Progenitor cell of endocrine pancreas (in vitro differentiated cells): Measurements from ENCODE around the gene ACHE. TPM values are rescaled to one million over a fixed set of nuclear protein-coding genes. Genes with fewer than 3 reads are reported as not detected.

Experiments used
- DNase-seq: peaks from one replicate; pipeline ENCODE4 v3.0.0; 2021; ENCODE audit warnings: low spot score; ENCODE audit not compliant: unreplicated experiment
- H3K27ac Mint-ChIP-seq: 2 replicates; pipeline ENCODE4 v1.8.0; 2021; ENCODE audit warnings: mild to moderate bottlenecking, moderate library complexity, mixed read lengths
- H3K27me3 Mint-ChIP-seq: 2 replicates; pipeline ENCODE4 v1.8.0; 2021; ENCODE audit warnings: mixed read lengths
- H3K36me3 Mint-ChIP-seq: 2 replicates; pipeline ENCODE4 v1.8.0; 2022; ENCODE audit warnings: mixed read lengths; ENCODE audit not compliant: insufficient read depth
- H3K4me1 Mint-ChIP-seq: 2 replicates; pipeline ENCODE4 v1.8.0; 2021; ENCODE audit warnings: low read depth, mixed read lengths
- H3K4me3 Mint-ChIP-seq: 2 replicates; pipeline ENCODE4 v1.8.0; 2021; ENCODE audit warnings: low read depth, mild to moderate bottlenecking, moderate library complexity, mixed read lengths
- H3K9me3 Mint-ChIP-seq: 2 replicates; pipeline ENCODE4 v1.8.0; 2021; ENCODE audit warnings: low read depth, mixed read lengths
- total RNA-seq: library from RNA; stranded (reverse); gene quantifications from 2 replicates; pipeline ENCODE4 v1.2.1, GENCODE V29; 2021
- TF ChIP-seq, protein P1 (sequence below): fragments of 200-600 bp; sonication (generic); IDR thresholded peaks from one replicate; pipeline ENCODE4 v1.5.0; 2021; ENCODE audit warnings: antibody characterized with exemption, mild to moderate bottlenecking; ENCODE audit not compliant: unreplicated experiment

Gene ACHE
- total RNA-seq, 1 donor from 2014 or later, result 4.0 TPM

DNA sequence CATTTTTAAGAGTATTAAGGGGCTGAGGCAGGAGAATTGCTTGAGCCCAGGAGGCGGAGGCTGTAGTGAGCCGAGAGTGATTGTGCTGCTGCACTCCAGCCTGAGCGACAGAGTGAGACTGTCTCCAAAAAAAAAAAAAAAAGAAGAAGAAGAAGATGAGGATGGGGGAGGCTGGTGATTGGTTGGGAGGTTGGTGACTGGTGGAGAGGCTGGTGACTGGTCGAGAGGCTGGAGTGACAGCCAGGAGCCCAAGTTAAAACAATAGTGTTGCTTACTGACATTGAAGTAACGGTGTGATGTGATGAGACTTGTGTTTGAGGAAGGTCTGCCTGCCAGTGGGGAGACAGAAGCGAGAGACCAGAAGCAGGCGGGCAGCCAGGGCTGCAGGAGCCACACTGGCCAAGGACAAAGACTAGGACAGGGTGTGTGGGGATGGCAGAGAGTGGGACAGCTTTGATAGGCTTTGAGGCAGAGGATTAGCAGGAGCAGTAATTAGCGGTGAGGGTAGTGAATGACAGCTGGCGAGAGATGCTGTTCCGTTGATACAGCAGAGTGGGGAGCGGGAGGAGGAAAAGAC lies 15.9 kb downstream of the ACHE start:
- Mint-ChIP-seq H3K4me3 (no peak overlapping the region), H3K9me3 (no peaks in the 10 kb centered on the region), H3K27me3 (no peaks in the 10 kb centered on the region), H3K36me3 (peaks cover 48% of the 10 kb centered on the region), H3K27ac (no peak overlapping the region), H3K4me1 (peaks cover 24% of the 10 kb centered on the region)
- DNase-seq, result no peak
- TF ChIP-seq, protein P1, sequence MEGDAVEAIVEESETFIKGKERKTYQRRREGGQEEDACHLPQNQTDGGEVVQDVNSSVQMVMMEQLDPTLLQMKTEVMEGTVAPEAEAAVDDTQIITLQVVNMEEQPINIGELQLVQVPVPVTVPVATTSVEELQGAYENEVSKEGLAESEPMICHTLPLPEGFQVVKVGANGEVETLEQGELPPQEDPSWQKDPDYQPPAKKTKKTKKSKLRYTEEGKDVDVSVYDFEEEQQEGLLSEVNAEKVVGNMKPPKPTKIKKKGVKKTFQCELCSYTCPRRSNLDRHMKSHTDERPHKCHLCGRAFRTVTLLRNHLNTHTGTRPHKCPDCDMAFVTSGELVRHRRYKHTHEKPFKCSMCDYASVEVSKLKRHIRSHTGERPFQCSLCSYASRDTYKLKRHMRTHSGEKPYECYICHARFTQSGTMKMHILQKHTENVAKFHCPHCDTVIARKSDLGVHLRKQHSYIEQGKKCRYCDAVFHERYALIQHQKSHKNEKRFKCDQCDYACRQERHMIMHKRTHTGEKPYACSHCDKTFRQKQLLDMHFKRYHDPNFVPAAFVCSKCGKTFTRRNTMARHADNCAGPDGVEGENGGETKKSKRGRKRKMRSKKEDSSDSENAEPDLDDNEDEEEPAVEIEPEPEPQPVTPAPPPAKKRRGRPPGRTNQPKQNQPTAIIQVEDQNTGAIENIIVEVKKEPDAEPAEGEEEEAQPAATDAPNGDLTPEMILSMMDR, result no peak

DNA sequence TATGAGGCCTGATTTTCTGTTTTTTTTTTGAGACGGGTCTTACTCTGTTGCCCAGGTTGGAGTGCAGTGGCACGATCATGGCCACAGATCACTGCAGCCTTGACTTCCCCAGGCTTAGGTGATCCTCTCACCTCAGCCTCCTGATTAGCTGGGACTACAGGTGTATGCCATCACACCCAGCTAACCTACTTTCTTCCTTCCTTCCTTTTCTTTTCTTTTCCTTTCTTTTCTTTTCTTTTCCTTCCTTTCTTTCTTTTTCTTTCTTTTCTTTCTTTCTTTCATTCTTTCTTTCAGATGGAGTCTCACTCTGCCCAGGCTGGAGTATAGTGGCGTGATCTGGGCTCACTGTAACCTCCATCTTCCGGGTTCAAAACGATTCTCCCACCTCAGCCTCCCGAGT lies 17.0 kb downstream of the ACHE start:
- Mint-ChIP-seq H3K4me1 (peaks cover 28% of the 10 kb centered on the region), H3K4me3 (no peak overlapping the region), H3K36me3 (peaks cover 44% of the 10 kb centered on the region)

DNA sequence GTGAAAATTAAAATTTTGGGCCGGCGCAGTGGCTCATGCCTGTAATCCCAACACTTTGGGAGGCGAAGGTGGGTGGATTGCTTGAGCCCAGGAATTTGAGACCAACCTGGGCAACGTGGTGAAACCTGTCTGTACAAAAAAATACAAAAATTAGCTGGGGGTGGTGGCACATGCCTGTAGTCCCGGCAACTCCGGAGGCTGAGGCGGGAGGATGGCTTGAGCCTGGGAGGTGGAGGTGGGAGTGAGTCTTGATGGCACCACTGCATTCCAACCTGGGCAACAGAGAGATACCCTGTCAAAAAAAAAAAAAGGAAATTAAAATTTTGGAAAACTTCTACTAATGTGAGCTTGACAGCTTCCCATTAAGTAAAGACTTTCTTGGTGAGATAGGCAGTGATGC lies 17.7 kb downstream of the ACHE start:
- TF ChIP-seq, protein P1, result no peak
- Mint-ChIP-seq H3K9me3 (no peaks in the 10 kb centered on the region), H3K27me3 (no peaks in the 10 kb centered on the region), H3K36me3 (peaks cover 44% of the 10 kb centered on the region), H3K4me3 (no peak overlapping the region), H3K4me1 (peaks cover 28% of the 10 kb centered on the region), H3K27ac (peak overlapping the region; percentile 59)
- no peak for DNase-seq

More for the DNA sequence above, 17.0 kb downstream of the ACHE start:
- TF ChIP-seq, protein P1, result no peak
- peak overlapping the region; percentile 56 for H3K27ac Mint-ChIP-seq
- no peaks in the 10 kb centered on the region for H3K27me3 Mint-ChIP-seq
- DNase-seq, result no peak
- no peaks in the 10 kb centered on the region for H3K9me3 Mint-ChIP-seq

DNA sequence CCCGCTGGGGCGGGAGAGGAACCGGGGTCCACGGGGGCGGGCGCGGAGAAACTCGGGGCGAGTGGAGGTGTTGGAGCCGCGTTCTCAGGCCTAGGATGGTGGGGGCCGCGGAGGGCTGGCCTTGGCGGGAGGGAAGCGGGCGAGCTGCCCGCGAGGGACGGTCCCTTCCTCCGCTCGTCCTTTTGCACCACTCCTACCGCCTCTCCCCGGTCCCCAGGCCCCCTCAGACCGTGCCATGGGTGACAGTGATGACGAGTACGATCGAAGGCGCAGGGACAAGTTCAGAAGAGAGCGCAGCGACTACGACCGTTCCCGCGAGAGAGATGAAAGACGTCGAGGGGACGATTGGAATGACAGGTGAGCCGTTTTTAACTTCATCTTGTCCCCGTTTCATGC lies 20.3 kb downstream of the ACHE start:
- H3K4me1 Mint-ChIP-seq, result peaks cover 28% of the 10 kb centered on the region
- peak overlapping the region; percentile 99 for H3K27ac Mint-ChIP-seq
- no peak for DNase-seq
- H3K36me3 Mint-ChIP-seq, result peaks cover 41% of the 10 kb centered on the region
- TF ChIP-seq, protein P1, result no peak
- H3K4me3 Mint-ChIP-seq, result peak overlapping the region; percentile 93
- H3K9me3 Mint-ChIP-seq, result no peaks in the 10 kb centered on the region
- no peaks in the 10 kb centered on the region for H3K27me3 Mint-ChIP-seq

DNA sequence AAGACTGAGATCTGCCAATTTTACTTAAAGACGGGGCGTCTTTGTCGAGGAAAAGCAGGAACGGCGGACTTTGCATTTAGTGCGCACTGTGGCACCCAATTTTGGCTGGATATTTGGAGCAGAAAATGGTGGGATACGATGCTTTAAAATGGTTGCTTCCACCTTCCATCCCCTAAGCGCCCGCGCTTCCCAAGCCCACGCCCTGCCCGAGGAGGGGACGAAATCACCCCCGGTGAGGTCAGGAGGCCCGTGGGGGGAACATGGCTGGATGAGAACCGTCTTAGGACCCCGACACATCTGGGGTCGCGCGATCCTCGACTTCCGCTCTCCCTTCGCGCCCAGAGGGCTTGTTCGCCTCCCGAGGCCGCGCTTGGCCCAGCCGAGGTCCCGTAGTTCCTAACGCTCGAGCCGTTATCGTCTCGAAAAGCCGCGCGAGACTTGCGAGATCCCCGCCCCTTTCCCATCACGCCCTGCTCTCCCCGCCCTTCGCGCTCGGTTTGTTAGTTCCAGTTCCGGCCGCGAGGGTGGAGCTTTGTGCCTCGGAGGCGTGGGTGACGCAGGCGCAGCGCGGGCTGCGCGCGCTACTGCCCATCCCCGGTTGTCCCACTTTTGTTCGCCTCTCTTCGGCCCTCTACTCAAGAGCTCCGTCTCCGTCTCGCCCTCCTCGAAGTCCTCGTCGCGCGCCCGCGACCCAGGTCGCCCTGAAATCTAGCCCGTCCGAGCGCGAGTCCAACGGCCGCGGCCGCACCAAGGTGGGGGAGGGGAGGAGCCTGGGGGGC lies 20.9 kb downstream of the ACHE start, which contains the start of gene SRRT:
Gene SRRT, plus strand, starts transcription at position 527 of the 779 bp plus-strand sequence. CDS start 488 bp downstream, outside the sequence.
- Mint-ChIP-seq H3K9me3 (no peaks in the 10 kb centered on the region), H3K4me3 (peak within 1 kb of the TSS; percentile 93), H3K27ac (peak within 1 kb of the TSS; percentile 99), H3K27me3 (no peaks in the 10 kb centered on the region), H3K4me1 (peaks cover 25% of the 10 kb centered on the region), H3K36me3 (peaks cover 37% of the 10 kb centered on the region)
- DNase-seq, result peak; percentile 97
- TF ChIP-seq, protein P1, result peak; percentile 46
